Activated effector memory CD4-positive, alpha-beta T cell treated with Interleukin-2 at 50 U/mL for 16 hours (primary cell): ENCODE results near the gene GLIS1.
"Not testable (repeated sequence)": the region's sequence is repeated elsewhere in the genome, so short reads cannot be mapped to it uniquely, and the experiment has no call there.

Source experiments
- DNase-seq: peaks from one replicate; pipeline ENCODE4 v3.0.0-alpha.2; 2020

GLIS1 gene

GRCh38 chr1:53647915-53648314 is 91.0 kb downstream of the GLIS1 start:
- not testable (repeated sequence) for DNase-seq

DNA sequence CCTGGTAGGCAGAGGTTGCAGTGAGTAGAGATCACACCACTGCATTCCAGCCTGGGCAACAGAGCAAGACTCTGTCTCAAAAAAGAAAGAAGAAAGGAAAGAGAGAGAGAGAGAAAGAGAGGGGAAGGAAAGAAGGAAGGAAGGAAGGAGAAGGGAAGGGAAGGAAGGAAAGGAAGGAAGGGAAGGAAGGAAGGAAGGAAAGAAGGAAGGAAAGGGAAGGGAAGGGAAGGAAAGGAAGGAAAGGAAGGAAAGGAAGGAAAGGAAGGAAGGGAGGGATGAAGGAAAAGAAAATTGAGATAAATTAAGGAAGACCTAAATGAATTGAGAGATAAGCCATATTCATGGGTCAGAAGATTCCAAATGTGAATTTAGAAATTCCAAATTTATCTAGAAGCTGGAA is 92.2 kb downstream of the GLIS1 start:
- no peak for DNase-seq

- DNase-seq, result no peak
Observed at GRCh38 chr1:53645690-53646078, 93.3 kb downstream of the GLIS1 start.

DNA sequence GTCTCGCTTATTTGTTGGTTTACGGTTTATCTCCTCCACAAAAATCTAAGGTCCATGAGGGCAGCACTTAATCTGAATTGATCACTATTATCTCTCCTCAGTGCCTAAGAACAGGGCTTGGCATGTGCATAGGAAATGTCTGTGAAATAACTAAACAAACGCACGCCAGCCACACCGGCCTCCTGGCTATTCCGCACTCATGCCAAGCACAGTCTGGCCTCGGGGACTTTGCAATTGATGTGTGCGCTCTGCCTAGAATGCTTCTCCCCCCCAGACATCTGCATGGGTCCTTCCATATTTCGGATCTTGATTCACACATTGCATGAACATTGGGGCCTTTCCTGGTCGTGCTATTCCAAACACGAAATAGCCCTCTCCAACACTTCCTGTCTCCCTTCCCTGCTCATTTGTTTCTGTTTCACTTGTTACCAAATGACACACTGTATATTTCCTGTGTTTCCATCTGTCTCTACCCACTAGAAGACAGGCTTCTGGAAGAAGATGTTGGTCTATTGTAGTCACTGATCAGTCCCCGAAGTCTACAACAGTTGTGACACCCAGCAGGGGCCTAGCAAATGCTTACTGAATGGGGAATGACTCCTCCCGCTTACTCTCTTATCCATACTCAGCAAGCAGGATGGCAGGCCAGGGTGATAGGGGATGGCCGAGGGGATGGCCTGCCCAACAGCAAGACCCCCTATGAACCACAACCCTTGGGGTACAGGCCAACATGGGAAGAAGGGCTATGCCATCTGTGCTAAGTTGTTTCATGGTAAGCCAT is 93.9 kb downstream of the GLIS1 start:
- no peak for DNase-seq

DNA sequence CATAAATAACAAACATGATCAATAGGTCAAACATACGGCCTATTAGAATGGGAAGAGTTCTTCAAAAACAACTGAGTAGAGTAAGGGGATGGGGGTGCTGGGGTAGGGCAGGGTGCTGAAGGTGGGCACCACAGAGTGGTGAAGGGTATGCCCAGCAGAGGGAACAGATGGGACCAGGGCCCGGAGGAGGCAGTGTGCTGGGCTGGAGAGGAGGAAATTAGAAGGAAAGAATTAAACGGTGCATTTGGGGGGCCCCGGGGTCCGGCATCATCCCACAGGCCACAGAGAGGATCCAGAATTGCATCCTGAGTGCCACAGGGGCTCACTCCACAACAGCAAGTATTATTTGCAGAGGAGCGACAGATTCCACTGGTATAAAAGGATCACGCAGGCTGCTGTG is 94.5 kb downstream of the GLIS1 start:
- no peak for DNase-seq

DNA sequence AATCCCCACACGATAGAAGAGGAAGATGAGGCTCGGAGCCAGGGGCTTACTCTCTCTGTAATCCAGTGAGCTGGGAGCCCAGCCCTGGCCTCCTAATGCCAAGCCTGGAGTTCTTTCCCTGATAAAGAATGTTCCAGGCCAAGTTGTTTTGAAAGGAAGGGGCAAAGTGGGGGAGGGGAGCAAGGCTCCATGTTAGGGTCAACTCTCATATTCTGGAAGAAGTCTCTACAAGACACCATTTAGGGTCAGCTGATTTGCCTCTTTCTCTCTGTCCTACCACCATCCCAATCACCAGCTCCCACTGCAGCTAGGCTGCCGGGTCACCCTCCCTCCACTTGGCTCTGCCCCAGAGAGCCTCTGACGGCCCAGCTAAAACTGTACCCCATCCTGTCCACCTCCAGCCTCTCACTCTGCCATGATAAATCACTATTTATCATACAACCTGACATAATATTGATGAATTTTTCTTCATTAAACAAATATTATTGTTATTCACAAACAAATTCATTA is 95.0 kb downstream of the GLIS1 start:
- DNase-seq, result no peak

- DNase-seq, result no peak
Observed at GRCh38 chr1:53643041-53643880, 95.7 kb downstream of the GLIS1 start.

GRCh38 chr1:53642607-53643006 is 96.4 kb downstream of the GLIS1 start:
- DNase-seq, result no peak

DNA sequence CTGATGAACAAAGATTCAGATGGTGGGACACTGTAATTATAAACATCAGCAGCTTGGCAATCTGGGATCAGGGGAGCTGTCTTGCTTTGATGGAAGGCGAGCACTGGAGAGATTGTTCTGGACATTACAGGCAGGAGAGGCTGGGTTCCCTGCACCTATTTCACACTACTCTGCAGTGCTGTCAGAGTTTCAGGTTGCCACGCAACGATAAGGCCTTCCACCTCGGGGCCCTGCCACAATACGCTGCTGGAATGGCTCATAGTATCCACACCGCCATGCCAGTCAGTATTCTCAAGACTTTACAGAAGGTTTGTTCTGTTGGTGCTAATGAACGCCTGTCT is 96.8 kb downstream of the GLIS1 start:
- no peak for DNase-seq

GRCh38 chr1:53641481-53642214 is 97.3 kb downstream of the GLIS1 start:
- DNase-seq, result no peak

GRCh38 chr1:53640701-53641075 is 98.3 kb downstream of the GLIS1 start:
- no peak for DNase-seq

- no peak for DNase-seq
Observed at GRCh38 chr1:53639996-53640700, 98.8 kb downstream of the GLIS1 start.

- DNase-seq, result no peak
Observed at GRCh38 chr1:53639251-53639763, 99.7 kb downstream of the GLIS1 start.

DNA sequence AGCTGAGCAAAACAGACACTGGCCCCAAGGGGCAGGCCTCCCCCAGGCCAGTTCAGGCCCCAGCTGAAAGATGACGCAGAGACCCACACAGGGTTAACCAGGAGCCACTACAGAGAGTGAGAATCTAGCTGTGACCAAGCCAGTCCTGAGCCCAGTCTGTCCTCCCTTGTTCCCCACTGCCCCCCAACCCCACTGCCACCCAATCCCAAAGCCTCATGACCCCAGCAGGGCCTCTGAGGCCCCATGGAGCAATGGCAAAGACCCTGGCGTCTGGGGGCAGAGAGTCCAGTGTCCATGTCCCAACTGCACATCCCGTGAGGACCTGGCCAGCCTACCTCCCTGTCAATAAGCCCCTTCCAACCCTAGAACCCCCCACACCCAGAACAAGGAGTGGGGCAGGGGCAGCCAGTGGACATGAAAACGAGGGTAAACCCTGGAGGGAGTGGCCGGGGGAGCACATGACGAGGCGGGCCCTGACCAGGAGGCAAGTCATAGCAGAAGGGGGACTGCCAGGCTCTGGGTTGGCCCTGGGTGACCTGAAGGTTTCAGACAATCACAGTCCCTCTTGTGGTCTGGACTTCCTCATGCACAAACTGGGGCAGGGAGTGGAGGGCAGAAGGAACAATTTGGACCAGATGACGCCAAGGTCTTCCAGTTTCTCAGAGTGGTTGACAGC is 100.5 kb downstream of the GLIS1 start:
- no peak for DNase-seq

- no peak for DNase-seq
Observed at GRCh38 chr1:53637511-53638359, 101.2 kb downstream of the GLIS1 start.

- no peak for DNase-seq
Observed at GRCh38 chr1:53636621-53637171, 102.3 kb downstream of the GLIS1 start.

DNA sequence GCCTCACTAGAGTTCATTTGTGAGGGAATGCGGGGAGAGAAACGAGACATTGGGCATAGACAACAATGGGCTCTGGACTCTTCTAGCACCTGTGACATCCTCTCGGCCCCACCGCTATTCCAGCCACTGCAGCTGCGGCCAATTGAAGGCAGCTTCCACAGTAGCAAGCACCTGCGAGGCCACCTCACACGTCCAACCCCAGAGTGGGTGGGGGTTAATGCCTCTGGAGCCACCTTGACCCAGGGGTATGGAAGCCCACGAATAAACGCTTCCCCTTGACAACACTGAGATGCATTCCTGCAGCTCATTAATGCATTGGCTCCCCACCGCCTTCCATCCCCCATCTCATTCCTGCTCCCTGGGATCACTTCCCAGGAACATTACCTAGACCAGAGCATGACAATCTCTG is 104.4 kb downstream of the GLIS1 start:
- DNase-seq, result no peak

DNA sequence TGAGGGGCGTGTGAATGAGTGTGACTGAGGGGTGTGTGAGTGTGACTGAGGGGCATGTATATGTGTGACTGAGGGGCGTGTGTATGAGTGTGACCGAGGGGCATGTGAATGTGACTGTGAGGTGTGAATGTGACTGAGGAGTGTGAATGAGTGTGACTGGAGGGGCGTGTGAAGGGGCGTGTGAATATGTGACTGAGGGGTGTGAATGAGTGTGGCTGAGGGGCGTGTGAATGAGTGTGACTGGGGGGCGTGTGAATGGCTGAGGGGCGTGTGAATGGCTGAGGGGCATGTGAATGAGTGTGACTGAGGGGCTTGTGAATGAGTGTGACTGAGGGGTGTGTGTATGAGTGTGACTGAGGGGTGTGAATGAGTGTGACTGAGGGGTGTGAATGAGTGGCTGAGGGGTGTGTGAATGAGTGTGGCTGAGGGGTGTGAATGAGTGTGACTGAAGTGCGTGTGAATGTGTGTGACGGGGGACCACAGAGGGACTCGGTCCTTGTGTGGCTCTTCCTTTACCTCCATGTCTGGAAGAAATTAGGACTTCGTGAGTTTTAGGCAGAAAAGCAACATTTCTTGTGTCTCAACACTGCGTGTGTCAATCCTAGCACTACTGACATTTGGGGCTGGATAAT is 105.8 kb downstream of the GLIS1 start:
- DNase-seq, result no peak

DNA sequence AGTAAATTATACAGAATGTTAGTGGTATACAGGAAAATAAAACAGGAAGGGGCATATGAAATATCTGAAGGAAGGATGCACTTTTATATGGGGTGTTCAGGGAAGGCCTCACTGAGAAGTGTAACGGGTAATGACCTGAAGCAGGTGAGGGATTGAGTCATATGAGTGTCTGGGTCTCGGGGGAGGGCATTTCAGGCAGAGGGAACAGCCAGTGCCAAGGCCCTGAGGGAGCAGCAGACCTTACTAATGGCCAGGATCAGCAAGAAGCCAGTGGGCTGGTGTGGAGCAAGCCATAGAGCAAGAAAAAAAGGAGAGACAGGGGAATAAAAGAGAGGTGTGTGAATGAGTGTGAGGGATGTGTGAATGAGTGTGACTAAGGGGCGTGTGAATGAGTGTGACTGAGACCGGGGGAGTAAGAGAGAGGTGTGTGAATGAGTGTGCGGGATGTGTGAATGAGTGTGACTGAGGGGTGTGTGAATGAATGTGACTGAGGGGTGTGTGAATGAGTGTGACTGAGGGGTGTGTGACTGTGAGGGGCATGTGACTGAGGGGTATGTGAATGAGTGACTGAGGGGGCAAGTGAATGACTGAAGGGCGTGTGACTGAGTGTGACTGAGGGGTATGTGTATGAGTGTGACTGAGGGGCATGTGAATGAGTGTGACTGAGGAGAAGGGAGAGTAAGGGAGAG is 107.2 kb downstream of the GLIS1 start:
- DNase-seq, result no peak
